HL-60 (cell line): Measurements from ENCODE around the gene RCCD1.

Experiments
- CTCF ChIP-seq: IDR thresholded peaks from one replicate; pipeline ENCODE4 v1.5.1; 2011; ENCODE audit warnings: low read length, control low read depth, inconsistent platforms; ENCODE audit not compliant: insufficient read depth
- GABPA ChIP-seq: IDR thresholded peaks from 2 replicates; pipeline ENCODE4 v1.6.1; 2012; ENCODE audit warnings: low read depth
- POLR2AphosphoS5 ChIP-seq: IDR thresholded peaks from 2 replicates; pipeline ENCODE4 v1.6.1; 2012; ENCODE audit warnings: low read depth
- REST ChIP-seq: IDR thresholded peaks from 2 replicates; pipeline ENCODE4 v1.6.1; 2012; ENCODE audit warnings: low read depth; ENCODE audit not compliant: insufficient replicate concordance

DNA sequence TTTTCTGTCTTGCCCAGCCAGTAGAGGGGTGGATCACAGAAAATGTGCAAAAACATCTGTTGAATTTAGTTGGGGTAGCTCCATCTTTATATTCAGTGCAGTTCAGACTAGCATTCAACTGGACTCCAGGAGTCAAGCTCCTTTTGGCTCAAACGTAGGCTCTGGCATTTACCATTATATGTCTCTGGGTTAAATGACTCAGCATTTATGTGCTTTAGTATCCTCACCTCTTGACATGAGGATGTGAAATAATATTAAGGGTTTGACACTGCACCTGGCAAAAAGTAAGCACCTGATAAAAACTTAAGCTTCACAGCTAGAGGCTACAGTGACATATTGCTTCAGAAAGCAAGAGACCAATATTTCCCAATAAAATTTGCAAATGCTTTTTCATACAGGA is 24.9 kb downstream of the RCCD1 start:
- no peak for TF ChIP-seq CTCF
- TF ChIP-seq REST: no peak
- no peak for TF ChIP-seq GABPA
- no peak for TF ChIP-seq POLR2AphosphoS5
